ENCODE results near the gene OR5H15.

DNA sequence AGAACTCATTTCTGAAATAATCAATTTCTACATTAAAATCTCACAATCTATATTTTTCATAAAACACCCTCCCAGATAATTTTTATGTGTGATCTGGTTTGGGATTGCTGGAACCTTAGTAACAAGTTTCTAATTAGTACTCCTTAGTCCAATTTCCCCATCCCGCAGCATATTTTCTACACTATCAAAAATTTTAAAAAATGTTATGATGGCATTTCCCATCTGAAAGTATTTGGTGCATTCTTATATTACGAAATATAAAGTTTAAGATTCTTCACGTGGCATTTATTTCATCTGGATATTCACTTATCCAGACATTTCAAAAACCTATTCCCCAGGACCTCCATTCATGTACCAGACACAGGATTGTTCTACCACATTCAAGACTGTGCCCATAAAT is 17.7 kb upstream of the OR5H15 start:
- TF ChIP-seq, protein P1, sequence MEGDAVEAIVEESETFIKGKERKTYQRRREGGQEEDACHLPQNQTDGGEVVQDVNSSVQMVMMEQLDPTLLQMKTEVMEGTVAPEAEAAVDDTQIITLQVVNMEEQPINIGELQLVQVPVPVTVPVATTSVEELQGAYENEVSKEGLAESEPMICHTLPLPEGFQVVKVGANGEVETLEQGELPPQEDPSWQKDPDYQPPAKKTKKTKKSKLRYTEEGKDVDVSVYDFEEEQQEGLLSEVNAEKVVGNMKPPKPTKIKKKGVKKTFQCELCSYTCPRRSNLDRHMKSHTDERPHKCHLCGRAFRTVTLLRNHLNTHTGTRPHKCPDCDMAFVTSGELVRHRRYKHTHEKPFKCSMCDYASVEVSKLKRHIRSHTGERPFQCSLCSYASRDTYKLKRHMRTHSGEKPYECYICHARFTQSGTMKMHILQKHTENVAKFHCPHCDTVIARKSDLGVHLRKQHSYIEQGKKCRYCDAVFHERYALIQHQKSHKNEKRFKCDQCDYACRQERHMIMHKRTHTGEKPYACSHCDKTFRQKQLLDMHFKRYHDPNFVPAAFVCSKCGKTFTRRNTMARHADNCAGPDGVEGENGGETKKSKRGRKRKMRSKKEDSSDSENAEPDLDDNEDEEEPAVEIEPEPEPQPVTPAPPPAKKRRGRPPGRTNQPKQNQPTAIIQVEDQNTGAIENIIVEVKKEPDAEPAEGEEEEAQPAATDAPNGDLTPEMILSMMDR (IDR thresholded peaks at IDR 0.05; ENCODE audit: low read length) = no peak
- no peak for TF ChIP-seq EZH2 (IDR thresholded peaks at IDR 0.05; ENCODE audit: borderline replicate concordance, low read length)
